Loucy (cell line): ENCODE results near the gene FBLN5.
A peak's percentile ranks its signal among the peaks of the same experiment; 100 is the strongest.

ENCODE experiments used
- H2AFZ ChIP-seq: fragments of 200-600 bp; sonication (generic); 2 replicates; pipeline ENCODE4 v1.6.0; 2016; ENCODE audit warnings: antibody characterized with exemption, mild to moderate bottlenecking, low read length, moderate library complexity
- H3F3A ChIP-seq: fragments of 200-600 bp; 2 replicates; pipeline ENCODE4 v1.6.0; 2016; ENCODE audit warnings: antibody characterized with exemption, low read depth, mild to moderate bottlenecking
- H3K27me3 ChIP-seq: fragments of 200-600 bp; sonication (generic); 2 replicates; pipeline ENCODE4 v1.6.1; 2014; ENCODE audit warnings: low read length, mild to moderate bottlenecking; ENCODE audit not compliant: insufficient read depth, poor library complexity, severe bottlenecking
- H3K36me3 ChIP-seq: fragments of 200-600 bp; sonication (generic); 2 replicates; pipeline ENCODE4 v1.6.1; 2016; ENCODE audit warnings: low read length; ENCODE audit not compliant: insufficient read depth
- H3K4me1 ChIP-seq: fragments of 200-600 bp; sonication (generic); 2 replicates; pipeline ENCODE4 v1.5.1; 2014; ENCODE audit warnings: low read length, mild to moderate bottlenecking; ENCODE audit not compliant: insufficient read depth, poor library complexity, severe bottlenecking
- H3K4me2 ChIP-seq: fragments of 200-600 bp; sonication (generic); 2 replicates; pipeline ENCODE4 v1.6.0; 2014; ENCODE audit warnings: antibody characterized with exemption, low read length, low read depth, mild to moderate bottlenecking; ENCODE audit not compliant: poor library complexity, severe bottlenecking
- H3K4me3 ChIP-seq: fragments of 200-600 bp; sonication (generic); 2 replicates; pipeline ENCODE4 v1.5.1; 2014; ENCODE audit warnings: low read length, mild to moderate bottlenecking, mixed read lengths; ENCODE audit not compliant: poor library complexity, severe bottlenecking
- H3K79me2 ChIP-seq: fragments of 200-600 bp; sonication (generic); 2 replicates; pipeline ENCODE4 v1.6.1; 2014; ENCODE audit warnings: low read length; ENCODE audit not compliant: insufficient read depth
- H3K9ac ChIP-seq: fragments of 200-600 bp; sonication (generic); 2 replicates; pipeline ENCODE4 v1.6.0; 2014; ENCODE audit warnings: mild to moderate bottlenecking, low read depth, low read length, moderate library complexity; ENCODE audit not compliant: poor library complexity, severe bottlenecking
- H3K9me2 ChIP-seq: fragments of 200-600 bp; sonication (generic); replicated peaks from 2 replicates; pipeline ENCODE4 v1.6.1; 2016; ENCODE audit warnings: low read depth, low read length, mixed read lengths
- H3K9me3 ChIP-seq: fragments of 200-600 bp; sonication (generic); 2 replicates; pipeline ENCODE4 v1.6.1; 2014; ENCODE audit warnings: mild to moderate bottlenecking, antibody characterized with exemption, low read length, low read depth; ENCODE audit not compliant: insufficient read depth
- H4K20me1 ChIP-seq: fragments of 200-600 bp; sonication (generic); 2 replicates; pipeline ENCODE4 v1.6.0; 2014; ENCODE audit warnings: antibody characterized with exemption, low read length, mild to moderate bottlenecking; ENCODE audit not compliant: insufficient read depth, poor library complexity, severe bottlenecking
- CTCF ChIP-seq: fragments of 200-600 bp; sonication (generic); conservative IDR thresholded peaks from 2 replicates; pipeline ENCODE4 v1.5.1; 2014; ENCODE audit warnings: mild to moderate bottlenecking, antibody characterized with exemption, low read length
- EZH2phosphoT487 ChIP-seq: fragments of 200-600 bp; IDR thresholded peaks from 2 replicates; pipeline ENCODE4 v1.6.1; 2018; ENCODE audit warnings: antibody characterized with exemption, mild to moderate bottlenecking, moderate library complexity, borderline replicate concordance

FBLN5 gene

GRCh38 chr14:91870890-91871289, 76.6 kb downstream of the FBLN5 start:
- Histone ChIP-seq H3K79me2 (no peaks in the 10 kb centered on the region), H2AFZ (no peak overlapping the region), H3F3A (peaks cover 13% of the 10 kb centered on the region; the same call in 1 of the 2 replicates), H3K4me3 (no peak overlapping the region), H3K9me3 (no peaks in the 10 kb centered on the region), H3K4me1 (peaks cover 92% of the 10 kb centered on the region), H3K4me2 (peak overlapping the region; percentile 56), H3K9me2 (no peaks in the 10 kb centered on the region), H3K36me3 (no peaks in the 10 kb centered on the region), H3K9ac (peak overlapping the region; percentile 30), H3K27me3 (no peaks in the 10 kb centered on the region), H4K20me1 (no peaks in the 10 kb centered on the region)
- TF ChIP-seq CTCF (no peak), EZH2phosphoT487 (no peak)

GRCh38 chr14:91870001-91870400, 77.5 kb downstream of the FBLN5 start:
- Histone ChIP-seq H3F3A (peaks cover 14% of the 10 kb centered on the region; the same call in 1 of the 2 replicates), H3K9me3 (no peaks in the 10 kb centered on the region), H4K20me1 (no peaks in the 10 kb centered on the region), H3K4me1 (peaks cover 95% of the 10 kb centered on the region), H3K4me2 (peak overlapping the region; percentile 56), H3K79me2 (no peaks in the 10 kb centered on the region), H3K9ac (peak overlapping the region; percentile 30), H3K9me2 (no peaks in the 10 kb centered on the region), H3K36me3 (no peaks in the 10 kb centered on the region), H3K27me3 (no peaks in the 10 kb centered on the region), H2AFZ (peak overlapping the region; percentile 0; the same call in 1 of the 2 replicates), H3K4me3 (peak overlapping the region; percentile 13)
- TF ChIP-seq EZH2phosphoT487 (no peak), CTCF (no peak)

- Histone ChIP-seq H3K79me2 (no peaks in the 10 kb centered on the region), H2AFZ (peak overlapping the region; percentile 0; the same call in 1 of the 2 replicates), H4K20me1 (no peaks in the 10 kb centered on the region), H3K27me3 (no peaks in the 10 kb centered on the region), H3K4me2 (peak overlapping the region; percentile 56), H3K4me3 (peak overlapping the region; percentile 13), H3K9ac (peak overlapping the region; percentile 23), H3K9me3 (no peaks in the 10 kb centered on the region), H3K9me2 (no peaks in the 10 kb centered on the region), H3K4me1 (peaks cover 93% of the 10 kb centered on the region), H3K36me3 (no peaks in the 10 kb centered on the region), H3F3A (peaks cover 14% of the 10 kb centered on the region; the same call in 1 of the 2 replicates)
- no peak for TF ChIP-seq CTCF
- no peak for TF ChIP-seq EZH2phosphoT487
Observed at GRCh38 chr14:91869556-91869955, 77.9 kb downstream of the FBLN5 start.
